NCI-H82 treated with DMSO at 0.1 percent for 48 hours (cell line): Measurements from ENCODE around the gene BNC1.
"Not testable (repeated sequence)": the region's sequence is repeated elsewhere in the genome, so short reads cannot be mapped to it uniquely, and the experiment has no call there.

Experiments used
- DNase-seq: peaks from one replicate; lab custom pipeline; 2025; ENCODE audit not compliant: unreplicated experiment; lab: John Stamatoyannopoulos, UW

BNC1 gene

DNA sequence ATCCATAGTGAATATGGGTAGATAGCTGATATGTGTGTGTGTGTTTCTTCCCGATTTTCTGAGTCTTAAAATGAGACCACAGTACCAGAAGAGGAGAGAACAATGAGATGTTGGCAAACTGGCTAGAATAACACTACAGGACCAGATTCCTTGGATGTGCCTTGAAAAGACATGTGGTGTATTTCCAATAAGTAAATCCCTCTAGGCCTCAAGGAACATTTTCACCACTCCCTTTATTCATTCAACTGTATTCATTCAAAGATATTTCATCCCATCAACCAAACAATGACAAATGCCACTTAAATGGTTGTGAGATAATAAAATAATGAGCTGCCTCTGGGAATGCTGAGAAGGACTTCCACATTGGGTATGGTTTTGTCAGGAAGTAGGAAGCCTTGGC, 8.7 kb upstream of the BNC1 start:
- no peak for DNase-seq

DNA sequence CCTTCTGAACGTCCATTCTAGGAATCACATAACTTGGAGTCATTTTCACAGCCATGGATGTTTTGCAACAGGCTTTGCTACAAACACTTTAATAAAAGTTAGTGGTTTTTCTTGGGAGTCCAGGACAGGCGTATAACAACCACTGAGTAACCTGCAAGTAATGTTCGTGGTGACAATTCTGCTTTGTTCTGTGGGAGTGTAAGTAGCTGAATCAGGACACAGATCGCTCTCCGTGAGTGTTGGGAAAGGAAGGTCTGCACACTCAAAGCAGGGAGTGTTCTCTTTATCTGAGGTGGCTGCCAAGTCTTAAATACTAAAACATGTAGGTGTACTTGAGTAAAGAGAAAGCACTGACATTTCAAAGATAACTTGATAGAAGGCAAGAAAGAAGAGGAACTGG, 7.9 kb upstream of the BNC1 start:
- no peak for DNase-seq

DNA sequence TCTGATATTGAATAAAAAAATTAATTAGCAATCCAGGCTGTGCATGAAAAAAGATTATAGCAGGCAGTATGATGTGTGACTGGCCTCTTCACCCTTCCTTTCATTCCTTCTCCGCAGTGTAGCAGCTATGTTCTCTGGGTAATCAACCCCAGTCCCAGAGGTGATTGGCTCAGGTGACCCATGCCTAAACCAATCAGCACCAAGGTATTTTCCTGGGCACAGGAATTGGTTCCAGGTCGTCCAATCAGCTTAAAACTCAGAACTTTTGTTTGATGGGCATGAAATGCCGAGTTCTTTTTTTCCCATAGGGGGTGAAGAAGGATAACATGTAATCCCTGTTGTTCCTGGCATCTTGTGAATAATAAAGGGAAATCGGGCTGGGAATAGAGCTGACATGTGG, 5.8 kb upstream of the BNC1 start:
- no peak for DNase-seq

DNA sequence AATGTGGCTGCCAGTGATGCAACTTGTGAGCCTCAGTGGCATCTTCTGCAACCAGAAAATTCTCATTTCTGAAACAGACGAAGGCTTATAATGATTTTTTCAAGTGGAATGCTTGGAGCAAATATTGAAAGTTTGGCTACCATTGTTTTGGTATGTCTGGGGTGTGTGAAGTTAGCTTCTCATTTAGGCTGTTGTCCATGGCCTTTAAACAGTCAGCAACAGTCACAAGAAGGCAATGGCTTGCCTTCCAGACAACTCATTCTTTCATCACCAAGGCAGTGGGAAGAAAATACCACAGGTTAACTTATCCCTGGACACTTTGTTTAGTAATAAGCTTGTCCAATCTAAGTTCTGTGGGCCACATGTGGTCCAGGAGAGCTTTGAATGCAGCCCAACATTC, 4.7 kb upstream of the BNC1 start:
- no peak for DNase-seq

- no peak for DNase-seq
These were observed 3.9 kb upstream of the BNC1 start for GRCh38 chr15:83288381-83288801.

- DNase-seq, result no peak
These were observed 3.1 kb upstream of the BNC1 start for GRCh38 chr15:83287541-83288027.

DNA sequence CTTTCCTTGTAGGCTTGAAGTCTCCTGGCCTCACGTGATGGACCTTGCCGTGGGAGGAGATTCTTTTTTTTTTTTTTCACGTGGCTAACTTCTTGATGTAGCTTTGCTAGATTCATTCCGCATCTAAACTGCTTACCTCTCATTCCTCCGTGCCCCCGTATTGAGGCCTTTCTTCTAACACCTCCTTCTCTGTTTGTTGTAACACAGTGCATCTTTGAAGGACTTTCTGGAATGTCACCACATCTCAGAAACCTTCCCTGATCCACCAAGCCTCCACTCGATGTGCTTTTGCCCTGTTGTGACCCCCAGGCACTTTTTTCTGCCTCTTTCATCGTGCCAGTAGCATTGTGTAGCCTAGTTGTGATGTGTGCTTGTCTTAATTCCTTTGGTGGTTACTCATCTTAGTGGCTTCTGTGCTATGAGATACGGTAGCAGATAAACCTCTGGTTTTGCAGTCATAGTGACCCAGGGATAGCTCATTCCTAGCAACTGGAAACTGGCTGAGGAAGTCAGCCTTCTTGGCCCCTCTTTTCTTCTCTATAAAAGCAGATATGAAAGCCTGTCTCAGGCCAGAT, 1.6 kb upstream of the BNC1 start:
- DNase-seq, result no peak

DNA sequence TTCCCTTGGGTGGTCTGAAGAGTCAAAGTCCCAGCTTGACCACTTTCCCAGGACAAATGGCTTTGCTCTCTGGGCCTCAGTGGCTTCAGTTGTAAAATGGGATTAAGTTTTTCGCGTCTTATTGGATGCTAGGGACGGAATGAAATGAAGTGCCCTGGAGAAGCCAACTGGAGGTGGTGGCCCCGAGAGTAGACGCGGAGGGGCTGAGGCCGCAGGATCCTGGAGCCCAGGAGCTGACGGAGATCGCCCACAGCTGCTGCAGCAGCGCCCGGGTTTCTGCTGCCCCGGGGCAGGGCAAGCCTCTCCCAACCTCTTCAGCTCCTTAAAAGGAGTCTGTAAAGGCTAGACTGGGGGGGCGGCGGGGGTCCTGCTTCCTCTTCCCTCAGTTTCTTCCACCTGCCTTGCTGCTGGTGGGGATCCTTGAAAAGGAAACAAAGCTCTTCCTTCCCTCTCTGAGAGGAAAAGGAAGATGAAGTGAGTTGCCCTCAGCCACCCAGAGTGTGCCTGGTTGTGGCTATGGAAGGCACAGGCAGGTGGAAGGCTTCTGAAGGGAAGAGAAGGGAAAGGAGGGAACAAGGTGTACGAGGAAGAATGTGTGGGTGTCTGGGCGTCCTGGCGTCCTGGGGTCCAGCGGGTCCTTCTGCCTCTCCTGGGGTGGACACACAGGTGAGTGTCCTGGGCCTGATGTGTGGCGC, 967 bp upstream of the BNC1 start:
- DNase-seq, result no peak

DNA sequence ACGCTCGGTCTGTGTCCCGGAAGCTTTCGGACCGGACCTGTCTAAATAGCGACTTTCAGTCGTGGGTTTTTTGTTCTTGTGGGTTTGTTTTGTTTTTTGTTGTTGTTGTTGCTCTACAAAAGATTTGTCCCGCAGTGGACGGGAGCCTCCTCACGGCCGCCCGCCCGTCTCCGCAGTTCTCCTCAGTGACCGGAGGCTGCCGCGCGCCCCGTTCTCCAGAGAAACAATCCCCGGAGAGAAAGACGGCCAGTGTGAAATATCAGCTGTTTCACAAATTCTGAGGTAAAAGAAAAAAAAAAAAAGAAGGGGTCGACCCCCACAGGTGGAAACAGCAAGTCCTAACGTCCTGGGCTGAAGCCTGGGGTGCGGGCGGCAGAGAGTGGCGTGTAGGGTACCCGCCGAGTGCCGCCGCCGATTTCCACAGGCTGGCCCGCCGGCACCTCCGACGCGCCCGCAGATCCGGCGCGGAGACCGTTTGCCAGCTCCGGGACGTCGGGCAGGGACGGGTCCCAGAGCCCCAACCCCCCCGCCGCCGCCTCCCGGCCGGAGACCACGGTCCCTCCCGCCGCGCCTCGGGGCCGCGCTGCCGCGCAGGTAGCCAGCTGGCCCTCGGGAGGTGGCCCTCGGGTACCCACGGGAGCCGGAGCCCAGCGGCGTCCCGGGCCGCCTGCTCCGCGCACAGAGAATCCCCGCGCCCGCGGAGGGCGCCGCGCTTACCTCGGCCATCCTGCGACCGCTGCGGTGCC, 478 bp downstream of the BNC1 start:
- DNase-seq, result no peak

GRCh38 chr15:83283138-83283812, 1.2 kb downstream of the BNC1 start:
- DNase-seq, result no peak

- no peak for DNase-seq
These were observed 1.7 kb downstream of the BNC1 start for GRCh38 chr15:83282776-83283137.

DNA sequence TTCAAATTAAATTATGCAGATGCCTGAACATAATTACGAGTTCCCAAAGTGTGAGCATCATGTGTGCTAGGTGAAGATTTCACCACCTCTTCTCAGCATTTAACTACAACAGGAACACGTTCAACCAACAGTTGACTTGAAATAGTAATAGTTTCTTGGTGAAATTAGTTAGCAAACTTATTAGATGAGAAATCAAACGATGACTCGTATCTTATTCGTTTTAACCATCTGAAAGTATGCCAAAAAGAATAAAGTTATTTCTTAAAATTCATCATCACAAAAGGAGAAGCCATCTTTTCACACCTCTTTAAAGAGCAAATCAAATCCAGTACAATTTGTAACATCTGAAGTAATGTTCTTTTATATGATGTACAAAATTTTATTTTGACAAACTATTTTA, 2.3 kb downstream of the BNC1 start:
- DNase-seq, result no peak

- no peak for DNase-seq
These were observed 6.3 kb downstream of the BNC1 start for GRCh38 chr15:83278191-83278590.

DNA sequence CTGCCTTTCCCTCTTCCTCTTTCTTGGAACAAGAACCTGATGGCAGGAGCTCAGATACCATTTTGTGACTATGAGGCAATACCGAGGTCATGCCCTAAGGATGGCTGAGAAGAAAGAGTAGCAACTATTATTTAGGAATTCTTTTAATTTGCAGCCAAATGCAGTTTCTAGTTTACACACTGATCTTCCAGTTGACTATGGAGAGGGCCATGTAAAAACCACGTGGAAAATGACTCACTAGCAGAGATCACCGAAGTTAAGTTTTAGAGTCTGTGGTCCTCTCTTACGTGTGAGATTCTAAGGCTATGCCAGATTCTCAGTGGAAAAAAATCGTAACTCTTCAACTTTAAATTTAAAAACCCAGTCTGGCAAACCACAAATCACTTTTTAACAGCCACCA, 7.8 kb downstream of the BNC1 start:
- no peak for DNase-seq

GRCh38 chr15:83275412-83275811, 9.1 kb downstream of the BNC1 start:
- DNase-seq, result no peak

DNA sequence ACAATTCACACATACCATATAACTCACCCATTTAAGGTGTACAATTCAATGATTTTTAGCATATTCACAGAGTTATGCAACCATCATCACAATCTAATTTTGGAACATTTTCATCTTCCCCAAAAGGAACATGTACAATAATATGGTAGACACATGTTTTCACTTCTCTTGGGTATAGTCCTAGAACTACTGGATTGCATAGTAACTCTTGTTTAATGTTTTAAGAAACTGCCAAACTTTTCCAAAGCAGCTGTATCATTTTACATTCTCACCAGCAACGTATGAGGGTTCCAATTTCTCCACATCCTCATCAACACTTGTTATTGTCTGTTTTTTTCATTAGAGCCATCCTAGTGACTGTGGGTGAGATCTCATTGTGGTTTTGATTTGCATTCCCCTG, 14.3 kb downstream of the BNC1 start:
- no peak for DNase-seq

GRCh38 chr15:83268147-83268546, 16.3 kb downstream of the BNC1 start:
- DNase-seq, result no peak

- no peak for DNase-seq
These were observed 21.7 kb downstream of the BNC1 start for GRCh38 chr15:83262594-83263315.

- DNase-seq, result not testable (repeated sequence)
These were observed 22.3 kb downstream of the BNC1 start for GRCh38 chr15:83262181-83262580.

- DNase-seq, result no peak
These were observed 33.7 kb downstream of the BNC1 start for GRCh38 chr15:83250781-83251180.

GRCh38 chr15:83249030-83249343, 35.5 kb downstream of the BNC1 start:
- no peak for DNase-seq
